GM21381 (cell line): ENCODE results near the gene DNHD1.
A peak's percentile ranks its signal among the peaks of the same experiment; 100 is the strongest.

Source experiments
- ATAC-seq: cut with Tn5 transposase; IDR thresholded peaks from one replicate; pipeline ENCODE4 v1.9.1; 2021; ENCODE audit warnings: mild to moderate bottlenecking, moderate library complexity; ENCODE audit not compliant: unreplicated experiment

Gene DNHD1

DNA sequence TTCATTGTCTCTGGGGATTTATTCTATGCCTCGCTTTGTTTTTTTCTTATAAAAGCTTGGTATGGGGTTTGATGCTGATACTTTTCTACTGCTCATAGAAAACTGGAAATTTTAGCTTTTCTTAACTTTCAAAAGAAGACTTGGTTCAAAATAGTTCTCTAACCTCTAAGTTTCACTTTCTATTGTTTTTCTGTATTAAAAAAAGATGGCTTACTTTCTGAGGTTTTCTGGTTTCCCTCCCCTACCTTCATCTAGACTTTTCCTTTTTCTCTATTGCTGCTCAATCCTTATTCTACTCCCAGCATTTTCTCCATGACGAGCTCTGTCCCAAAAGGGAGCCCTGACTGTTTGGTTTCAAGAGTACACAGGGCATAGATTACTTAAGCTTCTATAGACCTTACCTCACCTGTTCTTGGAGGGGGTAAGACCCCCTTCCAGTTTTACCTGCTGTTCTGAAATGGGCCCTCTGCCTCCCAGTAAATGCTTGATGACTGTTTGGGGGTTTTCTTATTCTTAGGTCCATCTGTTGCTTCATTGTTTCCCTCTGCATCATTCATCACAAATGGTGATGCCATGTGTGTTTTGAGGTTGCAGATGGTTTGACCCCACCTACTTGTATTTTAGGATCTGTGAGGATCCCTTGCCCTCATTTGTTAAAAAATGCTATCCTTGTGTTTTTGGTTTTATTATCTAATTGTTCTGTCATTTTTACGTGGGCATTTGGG lies 29.5 kb downstream of the DNHD1 start:
- ATAC-seq: peak; percentile 66

- no peak for ATAC-seq
Measured at GRCh38 chr11:6529266-6529665, 32.2 kb downstream of the DNHD1 start.

- no peak for ATAC-seq
Measured at GRCh38 chr11:6530848-6531247, 33.8 kb downstream of the DNHD1 start.

DNA sequence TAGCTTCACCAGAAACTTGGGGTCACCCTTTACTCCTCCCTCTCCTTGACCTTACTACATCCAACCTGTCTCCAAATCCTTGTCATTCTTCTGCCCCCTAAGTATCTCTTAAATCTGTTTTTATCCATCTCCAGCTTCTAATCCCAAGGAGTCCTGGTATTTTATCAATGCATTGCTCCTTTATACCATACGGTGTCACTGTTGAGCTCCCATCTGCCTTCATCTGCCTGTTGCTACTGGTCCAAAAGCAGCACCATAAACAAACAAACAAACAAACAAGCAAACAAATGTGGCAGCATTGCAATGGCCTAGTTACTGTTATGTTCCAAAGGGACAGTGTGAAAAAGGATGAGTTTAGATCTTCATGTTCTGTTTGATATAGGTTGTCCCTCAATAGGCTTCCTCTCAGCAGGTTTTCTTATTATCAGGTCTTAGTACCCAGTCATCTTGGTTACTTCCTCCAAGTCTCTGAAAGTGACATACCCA lies 34.2 kb downstream of the DNHD1 start:
- no peak for ATAC-seq

GRCh38 chr11:6538456-6538855 lies 41.4 kb downstream of the DNHD1 start:
- ATAC-seq: no peak

- ATAC-seq: no peak
Measured at GRCh38 chr11:6538945-6539344, 41.9 kb downstream of the DNHD1 start.

GRCh38 chr11:6539748-6540268 lies 42.7 kb downstream of the DNHD1 start:
- no peak for ATAC-seq

DNA sequence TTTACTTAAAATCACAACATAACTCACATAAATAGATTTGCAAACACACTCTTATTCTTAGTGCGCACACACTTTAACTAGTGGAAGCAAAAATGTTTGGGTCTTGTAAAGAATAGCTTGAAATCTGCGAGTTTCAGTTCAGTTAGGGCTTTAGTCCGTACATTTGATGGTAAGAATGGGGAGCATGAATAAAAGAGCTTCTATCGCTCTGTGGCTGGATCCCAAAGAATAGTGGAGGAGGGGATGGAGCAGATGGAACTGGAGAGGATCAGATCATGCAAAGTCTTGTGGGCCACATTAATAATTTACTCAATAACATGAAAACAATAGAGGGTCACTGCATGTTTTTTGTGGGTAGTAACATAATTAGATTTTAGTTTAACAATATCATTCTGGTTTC lies 44.3 kb downstream of the DNHD1 start:
- ATAC-seq: no peak

DNA sequence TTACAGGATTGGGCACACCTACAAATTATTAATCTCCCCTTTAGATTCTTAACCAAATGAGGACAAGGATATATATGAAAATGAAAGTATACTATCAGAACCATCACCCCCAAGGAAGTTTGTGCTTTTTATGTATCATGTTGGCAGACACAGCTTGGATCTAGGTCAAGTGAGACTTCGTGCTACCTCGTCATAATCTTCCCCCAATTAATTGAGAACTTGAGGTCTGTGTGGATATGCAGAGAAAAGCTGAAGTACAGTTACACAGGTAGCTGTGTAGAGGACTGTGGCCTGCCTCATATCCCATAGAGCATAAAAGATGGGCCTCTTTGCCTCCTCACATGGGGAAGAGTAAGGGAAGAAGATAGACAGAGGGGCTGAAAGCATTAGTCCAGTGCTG lies 45.6 kb downstream of the DNHD1 start:
- no peak for ATAC-seq

DNA sequence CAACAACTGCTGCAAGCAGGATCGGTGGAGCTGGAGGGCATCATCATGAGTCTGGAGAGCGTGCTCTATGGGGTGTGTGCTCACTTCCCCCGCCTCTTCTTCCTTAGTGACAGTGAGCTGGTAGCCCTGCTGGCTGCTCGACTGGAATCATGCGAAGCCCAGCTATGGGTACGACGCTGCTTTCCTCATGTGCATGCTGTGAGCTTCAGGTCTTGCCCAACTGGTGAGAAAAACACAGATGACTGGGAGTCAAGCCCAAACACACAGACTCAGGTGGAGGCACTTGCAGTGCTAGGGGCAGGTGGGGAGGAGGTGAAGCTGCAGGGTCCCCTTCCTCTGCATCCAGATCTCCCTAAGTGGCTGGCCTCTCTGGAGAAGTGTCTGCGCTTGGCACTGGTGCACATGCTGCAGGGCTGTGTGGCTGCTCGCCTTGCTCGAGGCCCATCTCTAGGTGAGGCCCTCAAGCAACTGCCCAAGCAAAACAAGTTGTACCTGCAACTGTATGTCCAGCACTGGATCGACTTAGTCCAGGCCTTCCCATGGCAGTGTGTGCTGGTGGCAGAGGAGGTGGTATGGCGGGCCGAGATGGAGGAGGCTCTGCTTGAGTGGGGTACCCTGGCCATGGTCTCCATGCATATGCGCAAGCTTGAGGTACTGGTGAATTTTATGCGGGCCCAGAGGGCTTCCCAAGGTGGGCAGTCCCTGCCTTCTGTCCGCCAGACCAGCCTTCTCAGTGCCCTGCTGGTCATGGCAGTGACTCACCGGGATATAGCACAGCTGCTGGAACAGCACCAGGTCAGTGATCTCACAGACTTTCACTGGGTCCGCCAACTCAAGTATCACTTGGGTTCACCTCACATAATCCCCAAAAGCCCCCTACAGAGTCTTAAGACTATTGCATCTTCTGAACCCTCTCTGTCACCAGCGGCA lies 48.1 kb downstream of the DNHD1 start:
- ATAC-seq: no peak

DNA sequence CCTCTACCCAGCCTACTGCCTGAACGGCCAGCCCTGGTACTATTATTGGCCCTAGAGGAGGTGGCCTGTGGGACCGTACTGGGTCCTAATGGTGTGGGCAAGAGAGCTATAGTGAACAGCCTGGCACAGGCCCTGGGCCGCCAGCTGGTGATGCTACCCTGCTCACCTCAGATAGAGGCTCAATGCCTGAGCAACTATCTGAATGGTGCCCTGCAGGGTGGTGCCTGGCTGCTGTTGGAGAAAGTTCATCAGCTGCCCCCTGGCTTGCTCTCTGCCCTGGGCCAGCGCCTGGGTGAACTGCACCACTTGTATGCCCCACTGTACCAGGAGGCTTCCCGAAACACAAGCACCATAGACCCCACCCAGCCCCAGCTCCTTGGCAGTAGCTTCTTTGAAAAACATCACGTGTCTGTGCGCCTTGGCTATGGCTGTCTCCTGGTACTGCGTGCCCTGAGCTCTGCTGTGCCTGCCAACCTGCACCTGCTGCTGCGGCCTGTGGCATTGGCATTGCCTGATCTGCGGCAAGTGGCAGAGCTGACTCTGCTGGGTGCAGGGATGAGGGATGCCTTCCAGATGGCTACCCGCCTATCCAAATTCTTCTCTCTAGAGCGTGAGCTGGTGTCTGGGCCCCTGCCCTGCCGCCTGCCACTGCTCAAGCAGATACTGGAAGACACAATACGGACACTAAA lies 49.0 kb downstream of the DNHD1 start:
- no peak for ATAC-seq

- ATAC-seq: no peak
Measured at GRCh38 chr11:6546735-6547134, 49.7 kb downstream of the DNHD1 start.

- no peak for ATAC-seq
Measured at GRCh38 chr11:6547177-6547576, 50.1 kb downstream of the DNHD1 start.

GRCh38 chr11:6548121-6548520 lies 51.0 kb downstream of the DNHD1 start:
- no peak for ATAC-seq

DNA sequence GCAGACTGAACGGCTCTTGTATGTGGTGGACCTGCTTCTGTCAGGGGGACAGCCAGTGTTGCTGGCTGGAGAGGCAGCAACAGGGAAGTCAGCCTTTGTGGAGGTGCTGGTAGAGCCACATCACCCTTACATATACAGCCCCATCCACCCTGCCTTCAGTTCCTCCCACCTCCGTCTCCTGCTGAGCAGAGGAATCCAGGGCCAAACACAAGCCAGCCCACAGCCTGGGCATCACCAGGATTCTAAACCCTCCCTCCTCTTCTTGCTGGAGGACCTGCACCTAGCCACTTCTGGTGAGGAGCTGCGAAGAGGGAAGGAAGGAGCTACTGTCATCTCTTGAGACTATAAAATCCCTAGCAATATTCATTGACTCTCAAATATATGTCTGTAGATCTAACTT lies 51.6 kb downstream of the DNHD1 start:
- ATAC-seq: no peak

DNA sequence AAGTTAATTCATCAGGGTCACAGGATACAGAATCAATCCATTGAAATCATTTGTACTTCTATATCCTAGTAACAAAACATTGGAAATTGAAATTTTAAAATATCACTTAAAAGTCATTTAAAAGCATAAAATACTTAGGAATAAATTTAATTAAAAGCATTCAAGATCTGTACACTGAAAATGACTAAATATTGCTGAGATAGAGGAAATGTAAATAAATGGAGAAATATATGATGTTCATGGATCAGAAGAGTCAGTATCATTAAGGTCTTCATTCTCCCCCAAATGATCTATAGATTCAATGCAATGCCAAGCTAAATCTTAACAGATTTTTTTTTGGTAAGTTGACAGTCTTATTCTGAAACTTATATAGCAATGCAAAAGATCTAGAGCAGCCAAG lies 56.6 kb downstream of the DNHD1 start:
- no peak for ATAC-seq

GRCh38 chr11:6554828-6555706 lies 58.0 kb downstream of the DNHD1 start:
- ATAC-seq: no peak

DNA sequence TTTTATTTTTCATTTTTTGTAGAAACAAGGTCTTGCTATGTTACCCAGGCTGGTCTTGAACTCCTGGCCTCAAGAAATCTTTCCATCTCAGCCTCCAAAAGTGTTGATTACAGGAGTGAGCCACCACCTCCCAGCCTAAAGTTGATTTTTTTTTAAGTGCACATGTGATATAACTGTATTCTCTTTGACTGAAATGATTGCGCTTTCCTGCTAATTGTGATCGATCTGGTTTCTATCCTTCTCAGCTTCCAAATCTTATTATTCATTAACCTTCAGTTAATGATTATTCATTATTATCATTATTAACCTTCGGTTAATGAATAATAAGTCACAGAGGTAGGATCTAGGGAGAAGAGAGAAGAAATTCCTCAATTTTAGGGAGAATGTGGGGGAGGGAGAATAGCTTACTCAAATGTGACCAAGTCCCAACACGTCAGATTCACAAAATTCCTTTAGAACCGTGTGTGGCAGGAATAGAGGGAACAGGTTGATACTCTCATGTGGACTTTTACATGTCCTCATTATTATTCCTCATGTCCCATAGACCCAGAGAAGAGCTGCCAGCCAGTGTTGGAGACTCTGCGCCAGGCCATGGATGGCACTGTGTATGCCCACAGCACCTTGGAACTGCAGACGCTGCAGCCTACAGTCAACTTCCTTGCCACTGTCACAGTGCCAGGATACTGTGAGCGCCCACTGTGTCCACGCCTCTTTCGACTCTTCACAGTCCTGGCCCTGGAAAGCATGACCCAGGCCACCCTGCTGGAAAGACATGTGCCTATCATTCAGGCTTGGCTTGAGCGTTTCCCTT lies 59.3 kb downstream of the DNHD1 start:
- no peak for ATAC-seq

- no peak for ATAC-seq
Measured at GRCh38 chr11:6557063-6557462, 60.0 kb downstream of the DNHD1 start.
